GM23338 (cell line): ENCODE data around the gene CEACAM8. TPM values are rescaled to one million over a fixed set of nuclear protein-coding genes. Genes with fewer than 3 reads are reported as not detected.

Source experiments
- ATAC-seq: fragments of 200-7000 bp; cut with Tn5 transposase; 3 replicates; pipeline ENCODE4 v1.9.1; 2020
- DNase-seq: peaks from one replicate; pipeline ENCODE4 v3.0.0-alpha.2; 2015; ENCODE audit warnings: low spot score
- H2AFZ ChIP-seq: fragments of 200-600 bp; sonication (generic); 2 replicates; pipeline ENCODE4 v1.8.0; 2016; ENCODE audit warnings: antibody characterized with exemption, mild to moderate bottlenecking, moderate library complexity
- H3F3A ChIP-seq: fragments of 200-600 bp; sonication (generic); replicated peaks from 2 replicates; pipeline ENCODE4 v1.8.0; 2017; ENCODE audit warnings: antibody characterized with exemption, mixed run types, low read depth
- H3K27ac ChIP-seq: fragments of 200-600 bp; sonication (generic); 2 replicates; pipeline ENCODE4 v1.6.1; 2016; ENCODE audit warnings: low read depth
- H3K27me3 ChIP-seq: fragments of 200-600 bp; sonication (generic); 2 replicates; pipeline ENCODE4 v1.8.0; 2016; ENCODE audit warnings: mild to moderate bottlenecking, mixed run types, moderate library complexity; ENCODE audit not compliant: insufficient read depth
- H3K36me3 ChIP-seq: fragments of 200-600 bp; sonication (generic); 2 replicates; pipeline ENCODE4 v1.8.0; 2016; ENCODE audit warnings: mild to moderate bottlenecking; ENCODE audit not compliant: insufficient read depth
- H3K4me1 ChIP-seq: fragments of 200-600 bp; sonication (generic); 2 replicates; pipeline ENCODE4 v1.8.0; 2016; ENCODE audit warnings: mild to moderate bottlenecking, moderate library complexity; ENCODE audit not compliant: insufficient read depth
- H3K4me2 ChIP-seq: fragments of 200-600 bp; sonication (generic); 2 replicates; pipeline ENCODE4 v1.7.1; 2017; ENCODE audit warnings: mixed run types
- H3K4me3 ChIP-seq: fragments of 200-600 bp; sonication (generic); 2 replicates; pipeline ENCODE4 v1.6.1; 2016; ENCODE audit warnings: mixed run types
- H3K79me2 ChIP-seq: fragments of 200-600 bp; sonication (generic); replicated peaks from 2 replicates; pipeline ENCODE4 v1.8.0; 2017; ENCODE audit warnings: mild to moderate bottlenecking; ENCODE audit not compliant: insufficient read depth
- H3K9me2 ChIP-seq: fragments of 200-600 bp; sonication (generic); 2 replicates; pipeline ENCODE4 v1.8.0; 2017; ENCODE audit not compliant: insufficient read depth
- H4K20me1 ChIP-seq: fragments of 200-600 bp; sonication (generic); replicated peaks from 2 replicates; pipeline ENCODE4 v1.8.0; 2017; ENCODE audit warnings: mild to moderate bottlenecking; ENCODE audit not compliant: insufficient read depth
- H3K27ac Mint-ChIP-seq: 2 replicates; pipeline ENCODE4 v1.8.0; 2020; ENCODE audit warnings: inconsistent platforms, mild to moderate bottlenecking, moderate library complexity, mixed read lengths
- H3K27me3 Mint-ChIP-seq: 3 replicates; pipeline ENCODE4 v1.8.0; 2022; ENCODE audit warnings: low read depth, mild to moderate bottlenecking, moderate library complexity, mixed read lengths, inconsistent platforms; ENCODE audit not compliant: insufficient read depth, poor library complexity
- H3K36me3 Mint-ChIP-seq: 3 replicates; pipeline ENCODE4 v1.8.0; 2021; ENCODE audit warnings: low read depth, mild to moderate bottlenecking, inconsistent platforms, moderate library complexity, mixed read lengths
- H3K4me1 Mint-ChIP-seq: 3 replicates; pipeline ENCODE4 v1.8.0; 2020; ENCODE audit warnings: mild to moderate bottlenecking, inconsistent platforms, mixed read lengths
- H3K4me3 Mint-ChIP-seq: 3 replicates; pipeline ENCODE4 v1.8.0; 2021; ENCODE audit warnings: moderate library complexity, mild to moderate bottlenecking, inconsistent platforms, mixed read lengths
- H3K9me3 Mint-ChIP-seq: 3 replicates; pipeline ENCODE4 v1.8.0; 2020; ENCODE audit warnings: moderate library complexity, mild to moderate bottlenecking, inconsistent platforms, mixed read lengths
- CREB1 ChIP-seq: fragments of 250-450 bp; sonication (Bioruptor Pico); IDR thresholded peaks from 2 replicates; pipeline ENCODE4 v1.5.0; 2020; ENCODE audit warnings: low read depth, mild to moderate bottlenecking, moderate library complexity
- EZH2 ChIP-seq: fragments of 200-600 bp; sonication (generic); IDR thresholded peaks from one replicate; pipeline ENCODE4 v1.8.0; 2017; ENCODE audit warnings: antibody characterized with exemption, mild to moderate bottlenecking, low read depth; ENCODE audit not compliant: unreplicated experiment
- EZH2phosphoT487 ChIP-seq: fragments of 200-600 bp; sonication (generic); IDR thresholded peaks from one replicate; pipeline ENCODE4 v1.8.1; 2018; ENCODE audit warnings: antibody characterized with exemption; ENCODE audit not compliant: unreplicated experiment
- JUNB ChIP-seq: IDR thresholded peaks from one replicate; pipeline ENCODE4 v1.6.1; 2016; ENCODE audit warnings: antibody characterized with exemption; ENCODE audit not compliant: unreplicated experiment
- NANOG ChIP-seq: IDR thresholded peaks from 2 replicates; pipeline ENCODE4 v1.6.1; 2016; ENCODE audit warnings: antibody characterized with exemption, borderline replicate concordance
- REST ChIP-seq: IDR thresholded peaks from one replicate; pipeline ENCODE4 v1.6.1; 2018; ENCODE audit warnings: antibody characterized with exemption; ENCODE audit not compliant: unreplicated experiment
- STAT1 ChIP-seq: IDR thresholded peaks from one replicate; pipeline ENCODE4 v1.6.1; 2016; ENCODE audit warnings: antibody characterized with exemption; ENCODE audit not compliant: unreplicated experiment
- ZNF114 ChIP-seq: fragments of 250-450 bp; sonication (Bioruptor Pico); IDR thresholded peaks from 2 replicates; pipeline ENCODE4 v1.5.0; 2020; ENCODE audit warnings: mild to moderate bottlenecking, moderate library complexity
- polyA plus RNA-seq: library from polyadenylated mRNA; unstranded; fragments of >200 nt; fragmentation: Nextera tagmentation; extraction: Ambion mirVana; gene quantifications from 2 replicates; pipeline ENCODE4 v1.2.1, GENCODE V29; 2016
- total RNA-seq: library from RNA; depleted of rRNA; stranded (reverse); fragments of >200 nt; shearing (Covaris generic); gene quantifications from 2 replicates; pipeline ENCODE4 v1.2.3, GENCODE V29; 2014
- TF ChIP-seq, protein P1 (sequence below), 2 experiments: fragments of 200-600 bp in 1 of 2; sonication (generic) in 1 of 2; conservative IDR thresholded peaks; 2 replicates each; pipeline versions ENCODE4 v1.5.1 to v1.6.1; 2016 to 2017; ENCODE audit warnings: antibody characterized with exemption in 2 of 2, low read depth in 2 of 2, mild to moderate bottlenecking in 2 of 2, moderate library complexity in 1 of 2

CEACAM8 gene
- total and polyA plus RNA-seq, 2 experiments from 2014 or later, result not detected

- ATAC-seq, result peak; percentile 62
- Histone ChIP-seq H3K36me3 (no peaks in the 10 kb centered on the region), H3K4me1 (peaks cover 31% of the 10 kb centered on the region), H3F3A (no peaks in the 10 kb centered on the region), H3K4me3 (peak overlapping the region; percentile 19; the same call in 1 of the 2 replicates), H3K4me2 (peak overlapping the region; percentile 49), H4K20me1 (no peaks in the 10 kb centered on the region), H3K79me2 (no peaks in the 10 kb centered on the region), H3K27ac (no peak overlapping the region), H3K9me2 (no peaks in the 10 kb centered on the region), H3K27me3 (no peaks in the 10 kb centered on the region), H2AFZ (peak overlapping the region; percentile 88)
- no peaks in the 10 kb centered on the region for H3K9me3 Mint-ChIP-seq
- H3K27me3 Mint-ChIP-seq, result peaks cover 6% of the 10 kb centered on the region
- H3K4me1 Mint-ChIP-seq, result peaks cover 16% of the 10 kb centered on the region
- no peak overlapping the region; the same call in 2 of the 3 replicates for H3K4me3 Mint-ChIP-seq
- DNase-seq, result peak; percentile 70
- H3K36me3 Mint-ChIP-seq, result no peaks in the 10 kb centered on the region
- no peak for TF ChIP-seq EZH2
- no peak for TF ChIP-seq STAT1
- TF ChIP-seq REST, result no peak
- TF ChIP-seq NANOG, result no peak
- TF ChIP-seq, protein P1, sequence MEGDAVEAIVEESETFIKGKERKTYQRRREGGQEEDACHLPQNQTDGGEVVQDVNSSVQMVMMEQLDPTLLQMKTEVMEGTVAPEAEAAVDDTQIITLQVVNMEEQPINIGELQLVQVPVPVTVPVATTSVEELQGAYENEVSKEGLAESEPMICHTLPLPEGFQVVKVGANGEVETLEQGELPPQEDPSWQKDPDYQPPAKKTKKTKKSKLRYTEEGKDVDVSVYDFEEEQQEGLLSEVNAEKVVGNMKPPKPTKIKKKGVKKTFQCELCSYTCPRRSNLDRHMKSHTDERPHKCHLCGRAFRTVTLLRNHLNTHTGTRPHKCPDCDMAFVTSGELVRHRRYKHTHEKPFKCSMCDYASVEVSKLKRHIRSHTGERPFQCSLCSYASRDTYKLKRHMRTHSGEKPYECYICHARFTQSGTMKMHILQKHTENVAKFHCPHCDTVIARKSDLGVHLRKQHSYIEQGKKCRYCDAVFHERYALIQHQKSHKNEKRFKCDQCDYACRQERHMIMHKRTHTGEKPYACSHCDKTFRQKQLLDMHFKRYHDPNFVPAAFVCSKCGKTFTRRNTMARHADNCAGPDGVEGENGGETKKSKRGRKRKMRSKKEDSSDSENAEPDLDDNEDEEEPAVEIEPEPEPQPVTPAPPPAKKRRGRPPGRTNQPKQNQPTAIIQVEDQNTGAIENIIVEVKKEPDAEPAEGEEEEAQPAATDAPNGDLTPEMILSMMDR (conservative IDR thresholded peaks at IDR 0.05; ENCODE audit: low read depth in 2 of 2), result no peak
- no peak for TF ChIP-seq EZH2phosphoT487
- TF ChIP-seq JUNB, result no peak
- TF ChIP-seq CREB1 (CRISPR knock-in tag), result no peak
- no peak for TF ChIP-seq ZNF114
- no peak overlapping the region for H3K27ac Mint-ChIP-seq
Measured at GRCh38 chr19:42540071-42540553, 54.6 kb downstream of the CEACAM8 start.
